Dermis blood vessel endothelial cell (primary cell): Measurements from ENCODE around the gene SMIM30. TPM values are rescaled to one million over a fixed set of nuclear protein-coding genes. Genes with fewer than 3 reads are reported as not detected.

Experiments
- DNase-seq: peaks from one replicate; pipeline ENCODE4 v3.0.0; 2010
- total RNA-seq: library from RNA; depleted of rRNA; stranded (reverse); fragments of >200 nt; gene quantifications from 2 replicates; pipeline ENCODE4 v1.2.3, GENCODE V29; 2014

Gene SMIM30
- total RNA-seq, 1 donor from 2014 or later, result 68.8 TPM

- DNase-seq, result no peak
Observed at GRCh38 chr7:113100121-113100603, 18.2 kb downstream of the SMIM30 start.

- DNase-seq, result no peak
Observed at GRCh38 chr7:113099284-113099919, 19.0 kb downstream of the SMIM30 start.

GRCh38 chr7:113094517-113095249, 23.7 kb downstream of the SMIM30 start:
- no peak for DNase-seq

- DNase-seq, result no peak
Observed at GRCh38 chr7:113093561-113093960, 24.8 kb downstream of the SMIM30 start.

- no peak for DNase-seq
Observed at GRCh38 chr7:113092762-113093161, 25.6 kb downstream of the SMIM30 start.

- DNase-seq, result peak; percentile 82
Observed at GRCh38 chr7:113087071-113087998, 31.0 kb downstream of the SMIM30 start.

GRCh38 chr7:113086431-113086888, 31.9 kb downstream of the SMIM30 start, which contains the start of gene GPR85:
Gene GPR85 (minus strand): TSS chr7:113086827. CDS start chr7:113084721, 2,106 bp downstream.
- DNase-seq, result peak; percentile 76

GRCh38 chr7:113085781-113086390, 32.5 kb downstream of the SMIM30 start:
- peak; percentile 6 for DNase-seq

GRCh38 chr7:113084496-113085172, 33.7 kb downstream of the SMIM30 start:
- no peak for DNase-seq

GRCh38 chr7:113083816-113084495, 34.4 kb downstream of the SMIM30 start:
- no peak for DNase-seq

- DNase-seq, result no peak
Observed at GRCh38 chr7:113083132-113083815, 35.1 kb downstream of the SMIM30 start.

- DNase-seq, result no peak
Observed at GRCh38 chr7:113078331-113078730, 40.0 kb downstream of the SMIM30 start.

GRCh38 chr7:113076703-113077102, 41.7 kb downstream of the SMIM30 start:
- DNase-seq, result peak; percentile 49

- no peak for DNase-seq
Observed at GRCh38 chr7:113071465-113071864, 46.9 kb downstream of the SMIM30 start.

Other genes with a start within 250 kb of the SMIM30 start
- gene GPR85, start 31.7 kb downstream of the SMIM30 start, total RNA-seq, result 0.42 and 0.85 TPM in 2 replicates